SU-DHL-6 (cell line): ENCODE measurements around the gene PITPNM3.

ENCODE experiments used
- EZH2phosphoT487 ChIP-seq: fragments of 200-600 bp; sonication (generic), shearing (Covaris generic); conservative IDR thresholded peaks from 2 replicates; pipeline ENCODE4 v1.6.1; 2018; ENCODE audit warnings: mild to moderate bottlenecking, antibody characterized with exemption, low read length, moderate library complexity, mixed read lengths
- TF ChIP-seq, protein P1 (sequence below): fragments of 200-600 bp; sonication (generic); IDR thresholded peaks from one replicate; pipeline ENCODE4 v1.5.1; 2017; ENCODE audit warnings: antibody characterized with exemption, mild to moderate bottlenecking, low read length, moderate library complexity; ENCODE audit not compliant: insufficient read depth, poor library complexity, severe bottlenecking

DNA sequence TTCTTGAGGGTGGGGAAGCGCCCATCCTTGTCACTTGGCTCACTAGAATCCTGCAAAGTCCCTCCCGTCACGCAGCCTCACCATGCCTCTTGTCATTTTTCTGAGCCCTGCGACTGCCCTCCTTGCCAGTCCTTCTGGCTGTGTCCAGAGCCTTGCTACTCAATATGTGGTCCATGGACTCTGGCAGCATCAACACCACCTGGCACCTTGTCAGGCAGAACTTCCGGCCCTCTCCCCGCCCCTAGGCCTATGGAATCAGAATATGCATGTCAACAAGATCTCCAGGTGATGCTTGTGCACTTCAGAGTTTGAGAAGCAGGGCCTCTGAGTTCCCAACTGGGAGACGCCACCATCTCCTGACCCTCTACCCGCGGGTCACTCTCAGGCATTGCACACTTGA lies 100.0 kb downstream of the PITPNM3 start:
- TF ChIP-seq, protein P1, sequence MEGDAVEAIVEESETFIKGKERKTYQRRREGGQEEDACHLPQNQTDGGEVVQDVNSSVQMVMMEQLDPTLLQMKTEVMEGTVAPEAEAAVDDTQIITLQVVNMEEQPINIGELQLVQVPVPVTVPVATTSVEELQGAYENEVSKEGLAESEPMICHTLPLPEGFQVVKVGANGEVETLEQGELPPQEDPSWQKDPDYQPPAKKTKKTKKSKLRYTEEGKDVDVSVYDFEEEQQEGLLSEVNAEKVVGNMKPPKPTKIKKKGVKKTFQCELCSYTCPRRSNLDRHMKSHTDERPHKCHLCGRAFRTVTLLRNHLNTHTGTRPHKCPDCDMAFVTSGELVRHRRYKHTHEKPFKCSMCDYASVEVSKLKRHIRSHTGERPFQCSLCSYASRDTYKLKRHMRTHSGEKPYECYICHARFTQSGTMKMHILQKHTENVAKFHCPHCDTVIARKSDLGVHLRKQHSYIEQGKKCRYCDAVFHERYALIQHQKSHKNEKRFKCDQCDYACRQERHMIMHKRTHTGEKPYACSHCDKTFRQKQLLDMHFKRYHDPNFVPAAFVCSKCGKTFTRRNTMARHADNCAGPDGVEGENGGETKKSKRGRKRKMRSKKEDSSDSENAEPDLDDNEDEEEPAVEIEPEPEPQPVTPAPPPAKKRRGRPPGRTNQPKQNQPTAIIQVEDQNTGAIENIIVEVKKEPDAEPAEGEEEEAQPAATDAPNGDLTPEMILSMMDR = no peak
- no peak for TF ChIP-seq EZH2phosphoT487
